ENCODE measurements around the gene ELL.

DNA sequence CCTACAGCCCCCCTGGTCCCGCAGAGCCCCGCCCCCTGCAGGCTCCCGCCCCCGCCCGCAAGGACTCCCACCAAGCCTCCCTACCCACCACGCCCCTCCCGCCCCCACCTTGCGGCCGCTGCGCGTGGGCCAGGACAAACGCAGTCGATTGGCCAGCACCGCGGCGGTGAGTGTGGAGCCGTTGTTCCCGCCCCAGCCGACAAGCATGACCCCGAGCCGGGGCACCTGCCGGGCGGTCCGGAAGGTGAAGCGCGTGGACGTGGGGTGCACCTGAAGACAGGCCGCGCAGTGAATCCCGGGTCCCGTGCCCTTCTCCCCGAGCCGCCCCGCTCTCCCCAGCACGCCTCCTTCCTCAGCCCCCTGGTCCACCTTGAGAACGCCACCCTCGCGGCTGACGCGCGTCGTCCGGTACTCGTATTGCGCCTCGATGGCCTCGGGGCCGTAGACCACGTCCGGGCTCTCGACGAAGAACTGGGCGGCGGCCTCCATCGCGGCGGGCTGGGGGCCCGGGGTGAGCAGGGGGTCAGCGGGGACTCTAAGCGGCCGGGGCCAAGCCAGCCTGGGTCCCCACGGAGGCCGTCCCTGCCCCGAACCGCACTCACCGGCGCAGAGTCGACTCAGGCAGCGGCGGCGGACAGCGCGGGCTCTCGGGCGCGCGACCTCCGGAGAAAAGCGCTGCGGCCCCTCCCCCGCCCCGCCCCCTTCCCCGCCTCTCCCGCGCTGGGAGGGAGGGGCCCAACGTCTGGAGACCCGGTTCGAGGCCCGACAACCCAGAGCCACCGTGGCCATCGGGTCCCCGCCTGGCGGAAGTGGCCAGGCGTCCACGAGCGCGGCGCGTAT, 84.2 kb downstream of the ELL start, which contains the start of gene ISYNA1:
- TF ChIP-seq RAD21 (IDR thresholded peaks at IDR 0.05; ENCODE audit: low read depth) = no peak
- no peak for TF ChIP-seq CTCF (IDR thresholded peaks at IDR 0.05 in 2 of 3, conservative IDR thresholded peaks at IDR 0.05 in 1 of 3; ENCODE audit: borderline replicate concordance in 1 of 3, insufficient read depth in 1 of 3, low read depth in 2 of 3, low read length in 2 of 3)
- no peak for TF ChIP-seq ZNF274 (IDR thresholded peaks at IDR 0.05; ENCODE audit: low read depth, low read length)
- peak; percentile 78; the same call in 1 of the 2 replicates for TF ChIP-seq POLR2AphosphoS5 (IDR thresholded peaks at IDR 0.05; ENCODE audit: low read depth, low read length)
- no peak for TF ChIP-seq EZH2 (IDR thresholded peaks at IDR 0.05)
- no peak for TF ChIP-seq EZH2phosphoT487 (IDR thresholded peaks at IDR 0.05; ENCODE audit: borderline replicate concordance)
- peak; percentile 50 for TF ChIP-seq POLR2A (IDR thresholded peaks at IDR 0.05; ENCODE audit: borderline replicate concordance, extremely low read depth, insufficient read depth, insufficient read length)
- no peak for TF ChIP-seq ZBTB33 (IDR thresholded peaks at IDR 0.05; ENCODE audit: extremely low read depth, insufficient replicate concordance, low read length)
